Adipocyte (in vitro differentiated cells): Measurements from ENCODE around the gene IDH3G.

Experiments
- DNase-seq: peaks from one replicate; pipeline ENCODE4 v3.0.0-alpha.2; 2015; ENCODE audit warnings: low read depth
- H3K27me3 ChIP-seq: replicated peaks from 2 replicates; pipeline ENCODE4 v1.7.0; 2013; ENCODE audit warnings: mild to moderate bottlenecking, low read length, moderate library complexity; ENCODE audit not compliant: control insufficient read depth, insufficient read depth
- H3K36me3 ChIP-seq: 2 replicates; pipeline ENCODE4 v1.7.0; 2013; ENCODE audit warnings: low read length, mild to moderate bottlenecking, moderate library complexity; ENCODE audit not compliant: control insufficient read depth, insufficient read depth, severe bottlenecking
- H3K4me1 ChIP-seq: 2 replicates; pipeline ENCODE4 v1.7.0; 2013; ENCODE audit warnings: mild to moderate bottlenecking, low read length, moderate library complexity; ENCODE audit not compliant: control insufficient read depth, insufficient read depth
- H3K4me3 ChIP-seq: 2 replicates; pipeline ENCODE4 v1.7.0; 2013; ENCODE audit warnings: mild to moderate bottlenecking, low read length, moderate library complexity
- H3K9ac ChIP-seq: 2 replicates; pipeline ENCODE4 v1.7.0; 2013; ENCODE audit warnings: mild to moderate bottlenecking, low read length, moderate library complexity
- H3K9me3 ChIP-seq: 2 replicates; pipeline ENCODE4 v1.7.0; 2013; ENCODE audit warnings: mild to moderate bottlenecking, low read length, moderate library complexity; ENCODE audit not compliant: control insufficient read depth

Gene IDH3G

DNA sequence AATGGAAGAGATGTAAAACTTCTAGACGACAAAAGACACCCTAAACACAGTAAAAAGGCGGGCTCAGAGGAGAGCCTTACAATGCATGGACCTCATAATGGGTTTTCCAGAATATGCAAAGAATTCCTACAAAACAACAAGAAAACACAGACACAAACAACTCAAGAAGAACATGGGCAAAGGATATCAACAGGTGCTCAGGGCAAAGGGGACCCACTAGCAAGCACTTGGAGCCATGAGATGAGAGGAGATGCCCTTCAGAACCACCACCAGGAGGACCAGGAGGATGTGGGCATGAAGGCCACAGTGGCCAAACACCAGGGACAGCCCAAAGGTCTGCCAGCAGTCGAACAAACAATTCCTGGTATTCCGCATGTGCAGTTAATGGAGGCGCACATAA is 19.0 kb upstream of the IDH3G start:
- DNase-seq, result no peak
- Histone ChIP-seq H3K9me3 (peaks cover 8% of the 10 kb centered on the region), H3K36me3 (no peaks in the 10 kb centered on the region), H3K4me1 (no peaks in the 10 kb centered on the region), H3K27me3 (peaks cover 41% of the 10 kb centered on the region), H3K9ac (no peak overlapping the region), H3K4me3 (no peak overlapping the region)

GRCh38 chrX:153812220-153812619 is 18.0 kb upstream of the IDH3G start:
- peaks cover 8% of the 10 kb centered on the region for H3K9me3 ChIP-seq
- no peak overlapping the region for H3K4me3 ChIP-seq
- no peak overlapping the region for H3K9ac ChIP-seq
- H3K36me3 ChIP-seq, result no peaks in the 10 kb centered on the region
- peaks cover 35% of the 10 kb centered on the region for H3K27me3 ChIP-seq
- H3K4me1 ChIP-seq, result no peaks in the 10 kb centered on the region
- DNase-seq, result no peak

- peaks cover 20% of the 10 kb centered on the region for H3K27me3 ChIP-seq
- no peak overlapping the region for H3K9ac ChIP-seq
- no peaks in the 10 kb centered on the region for H3K4me1 ChIP-seq
- no peak overlapping the region for H3K4me3 ChIP-seq
- peaks cover 8% of the 10 kb centered on the region for H3K9me3 ChIP-seq
- DNase-seq, result no peak
- H3K36me3 ChIP-seq, result no peaks in the 10 kb centered on the region
Measured at GRCh38 chrX:153807976-153808375, 13.8 kb upstream of the IDH3G start.

GRCh38 chrX:153806999-153807575 is 12.9 kb upstream of the IDH3G start:
- Histone ChIP-seq H3K4me3 (no peak overlapping the region), H3K27me3 (peaks cover 17% of the 10 kb centered on the region), H3K4me1 (no peaks in the 10 kb centered on the region), H3K36me3 (no peaks in the 10 kb centered on the region), H3K9ac (no peak overlapping the region), H3K9me3 (peaks cover 8% of the 10 kb centered on the region)
- DNase-seq, result no peak

DNA sequence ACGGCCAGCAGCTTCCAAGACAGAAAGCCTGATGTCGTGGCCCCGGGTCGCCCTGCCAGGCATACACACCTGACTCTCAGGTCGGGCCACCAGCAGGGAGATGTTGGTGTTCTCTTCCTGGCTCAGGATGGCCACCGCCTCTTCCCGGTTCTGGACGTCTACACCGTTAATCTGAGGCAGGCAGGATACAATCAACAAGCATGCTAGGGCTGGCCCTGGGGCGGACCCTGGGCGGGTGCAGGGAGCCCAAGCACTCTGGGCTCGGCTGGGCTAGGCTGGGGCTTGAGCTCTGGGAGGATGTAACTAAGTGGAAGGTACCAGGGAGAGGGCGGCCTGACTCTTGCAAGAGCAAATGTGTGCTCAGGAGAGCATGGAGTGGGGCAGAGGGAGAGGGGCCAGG is 11.3 kb upstream of the IDH3G start:
- no peak for DNase-seq
- H3K9me3 ChIP-seq, result peaks cover 8% of the 10 kb centered on the region
- H3K27me3 ChIP-seq, result peaks cover 15% of the 10 kb centered on the region
- no peak overlapping the region for H3K9ac ChIP-seq
- no peaks in the 10 kb centered on the region for H3K4me1 ChIP-seq
- H3K36me3 ChIP-seq, result no peaks in the 10 kb centered on the region
- no peak overlapping the region for H3K4me3 ChIP-seq

DNA sequence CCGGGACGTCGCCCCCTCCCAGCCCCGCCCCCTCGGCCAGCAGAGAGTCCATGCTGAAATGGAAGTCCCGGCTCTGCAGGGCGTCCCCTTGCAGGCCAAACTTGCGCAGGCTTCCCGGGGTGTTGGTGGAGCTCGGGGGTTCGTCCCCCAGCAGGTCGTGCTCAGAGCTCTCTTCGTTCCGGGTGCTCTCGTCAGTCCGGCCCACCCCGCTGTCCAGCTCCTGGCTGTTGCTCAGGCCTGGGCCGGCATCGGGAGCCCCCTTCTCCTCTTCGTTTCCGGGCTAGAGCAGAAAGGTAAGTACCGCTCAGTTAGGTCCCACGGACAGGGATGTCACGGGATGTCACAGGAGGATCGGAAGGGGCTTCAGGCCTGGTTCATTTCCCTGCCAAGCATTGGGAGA is 10.4 kb upstream of the IDH3G start:
- no peak overlapping the region for H3K9ac ChIP-seq
- H3K27me3 ChIP-seq, result peaks cover 12% of the 10 kb centered on the region
- H3K9me3 ChIP-seq, result peaks cover 3% of the 10 kb centered on the region
- H3K36me3 ChIP-seq, result no peaks in the 10 kb centered on the region
- H3K4me1 ChIP-seq, result no peaks in the 10 kb centered on the region
- no peak for DNase-seq
- H3K4me3 ChIP-seq, result no peak overlapping the region

GRCh38 chrX:153804100-153804595 is 10.0 kb upstream of the IDH3G start:
- no peaks in the 10 kb centered on the region for H3K4me1 ChIP-seq
- no peak overlapping the region for H3K4me3 ChIP-seq
- H3K27me3 ChIP-seq, result peaks cover 12% of the 10 kb centered on the region
- H3K9me3 ChIP-seq, result peaks cover 3% of the 10 kb centered on the region
- DNase-seq, result no peak
- peaks cover 4% of the 10 kb centered on the region for H3K36me3 ChIP-seq
- no peak overlapping the region for H3K9ac ChIP-seq

DNA sequence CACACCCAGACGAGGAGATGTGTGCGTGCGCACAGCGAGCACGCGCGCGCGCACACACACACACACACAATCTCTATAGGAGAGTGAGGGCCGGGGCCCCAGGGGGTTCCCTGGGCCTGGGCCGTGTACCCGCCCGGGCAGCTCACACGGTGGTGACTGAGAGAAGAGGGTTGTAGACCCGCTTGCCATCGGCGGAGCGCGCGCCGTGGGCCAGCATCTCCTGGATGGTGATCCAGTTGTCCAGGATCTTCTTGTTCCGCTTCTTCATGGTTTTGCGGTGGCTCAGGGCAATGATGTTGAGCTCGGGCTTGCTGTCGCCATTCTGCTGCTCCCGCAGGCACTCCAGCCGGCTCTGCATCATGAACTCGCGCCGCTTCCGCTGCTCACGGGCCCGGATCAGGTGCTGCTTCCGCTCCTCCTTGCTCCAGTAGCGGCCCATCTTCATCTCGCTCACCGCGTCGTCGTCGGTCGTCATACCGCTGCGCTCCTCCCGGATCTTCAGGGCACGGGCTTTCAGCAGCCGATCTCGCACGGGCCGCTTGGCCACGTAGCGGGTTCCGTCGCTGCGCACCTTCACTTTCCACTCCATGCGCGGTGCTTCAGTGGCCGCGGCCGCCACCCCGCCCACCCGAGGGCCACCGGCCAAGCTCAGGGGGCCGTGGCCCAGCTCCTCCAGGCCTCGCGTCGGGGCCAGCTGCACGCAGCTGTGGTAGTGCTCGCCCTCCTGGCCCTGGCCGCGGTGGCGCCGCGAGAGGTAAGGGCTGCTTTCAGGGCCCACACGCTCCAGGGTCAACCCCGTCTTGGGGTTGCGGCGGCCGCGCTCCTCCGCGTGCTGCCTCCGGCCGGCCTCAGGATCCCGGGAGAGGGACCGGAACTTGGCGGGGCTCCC is 9.3 kb upstream of the IDH3G start:
- DNase-seq, result no peak
- Histone ChIP-seq H3K4me3 (no peak overlapping the region), H3K36me3 (peaks cover 10% of the 10 kb centered on the region), H3K4me1 (no peaks in the 10 kb centered on the region), H3K9ac (no peak overlapping the region), H3K9me3 (no peaks in the 10 kb centered on the region), H3K27me3 (peaks cover 12% of the 10 kb centered on the region)

GRCh38 chrX:153802513-153803045 is 8.4 kb upstream of the IDH3G start:
- Histone ChIP-seq H3K36me3 (peaks cover 16% of the 10 kb centered on the region), H3K4me1 (no peaks in the 10 kb centered on the region), H3K4me3 (no peak overlapping the region), H3K9me3 (peaks cover under 1% of the 10 kb centered on the region), H3K27me3 (peaks cover 12% of the 10 kb centered on the region), H3K9ac (no peak overlapping the region)
- no peak for DNase-seq

- Histone ChIP-seq H3K9ac (no peak overlapping the region), H3K27me3 (peaks cover 12% of the 10 kb centered on the region), H3K9me3 (peaks cover 5% of the 10 kb centered on the region), H3K4me1 (no peaks in the 10 kb centered on the region), H3K4me3 (no peak overlapping the region), H3K36me3 (peaks cover 22% of the 10 kb centered on the region)
- DNase-seq, result no peak
Measured at GRCh38 chrX:153801669-153802068, 7.5 kb upstream of the IDH3G start.

DNA sequence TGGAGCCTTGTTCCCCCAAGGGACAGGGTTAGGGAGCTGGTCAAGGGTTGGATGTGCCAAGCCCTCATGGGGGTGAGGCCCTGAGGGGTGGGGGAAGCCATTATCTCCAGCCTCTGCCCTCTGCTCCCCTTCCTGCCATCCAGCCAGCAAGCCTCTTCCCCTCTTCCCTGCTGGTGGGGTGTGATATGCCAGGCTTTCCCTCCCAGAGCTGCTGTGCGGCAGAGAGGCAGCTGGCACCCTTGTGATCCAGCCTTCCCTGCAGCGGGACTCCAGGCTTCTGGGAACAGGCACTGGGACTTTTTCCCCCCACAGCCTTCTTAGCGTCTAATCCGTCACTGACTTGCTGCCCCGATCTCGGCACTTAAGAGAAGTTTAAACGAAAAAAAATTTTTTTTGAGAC is 6.6 kb upstream of the IDH3G start:
- Histone ChIP-seq H3K4me3 (no peak overlapping the region), H3K9ac (no peak overlapping the region), H3K27me3 (peaks cover 6% of the 10 kb centered on the region), H3K36me3 (peaks cover 22% of the 10 kb centered on the region), H3K4me1 (peaks cover 7% of the 10 kb centered on the region), H3K9me3 (peaks cover 5% of the 10 kb centered on the region)
- no peak for DNase-seq
